Bone marrow (tissue), 2 donors: ENCODE data around the gene CC2D1A.
A peak's percentile ranks its signal among the peaks of the same experiment; 100 is the strongest.

Experiments
- DNase-seq, 2 donors: peaks; one replicate each; lab custom pipeline; 2025; lab: John Stamatoyannopoulos, UW

Gene CC2D1A

DNA sequence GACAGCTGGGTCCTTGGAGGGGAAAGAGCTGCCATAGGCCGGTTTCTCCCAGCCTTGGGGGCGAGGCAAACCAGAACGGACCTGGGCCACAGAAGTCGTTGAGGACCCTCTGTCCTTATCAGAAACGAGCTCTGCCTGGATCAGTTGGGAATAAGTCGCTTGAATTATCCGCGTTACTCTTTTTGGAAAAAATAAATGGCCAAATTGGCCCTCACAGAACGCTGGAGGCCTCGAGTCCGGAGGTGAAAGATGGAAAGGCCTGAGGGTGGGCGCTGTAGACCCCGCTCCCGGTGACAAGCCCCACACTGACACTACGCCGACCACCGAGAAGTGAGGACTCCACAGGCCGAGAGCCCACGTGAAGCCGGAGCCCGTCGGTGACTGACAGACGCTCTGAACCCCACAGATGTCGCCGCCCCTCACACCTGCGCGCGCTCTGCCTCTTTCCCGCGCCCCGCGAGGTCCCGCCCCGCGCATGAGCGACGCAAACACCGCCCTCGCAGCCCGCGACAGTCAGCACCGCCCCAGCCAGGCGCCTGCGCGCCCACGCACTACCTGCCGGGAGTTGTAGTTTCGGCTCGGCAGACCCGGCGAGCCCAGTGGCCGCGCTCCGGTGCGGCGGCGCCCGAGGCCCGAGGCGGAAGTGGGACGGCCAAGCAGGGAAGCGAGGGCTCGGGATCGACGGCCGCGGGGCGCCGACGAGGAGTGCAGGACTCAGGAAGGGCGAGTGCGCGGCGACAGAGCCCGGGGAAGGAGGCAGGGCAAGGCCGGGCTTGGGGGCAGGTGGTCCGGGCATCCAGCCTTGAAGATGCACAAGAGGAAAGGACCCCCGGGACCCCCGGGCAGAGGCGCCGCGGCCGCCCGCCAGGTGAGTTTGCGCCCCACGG, at the start of gene CC2D1A, which contains the start of gene BRME1:
Gene CC2D1A, plus strand, starts transcription at position 568 of the 887 bp plus-strand sequence. Its CDS starts 241 bp downstream, at position 809.
Gene BRME1, minus strand, starts transcription at position 484 of the 887 bp plus-strand sequence. CDS start 1,225 bp downstream, outside the sequence.
- DNase-seq = peak; percentile 69 to 72

DNA sequence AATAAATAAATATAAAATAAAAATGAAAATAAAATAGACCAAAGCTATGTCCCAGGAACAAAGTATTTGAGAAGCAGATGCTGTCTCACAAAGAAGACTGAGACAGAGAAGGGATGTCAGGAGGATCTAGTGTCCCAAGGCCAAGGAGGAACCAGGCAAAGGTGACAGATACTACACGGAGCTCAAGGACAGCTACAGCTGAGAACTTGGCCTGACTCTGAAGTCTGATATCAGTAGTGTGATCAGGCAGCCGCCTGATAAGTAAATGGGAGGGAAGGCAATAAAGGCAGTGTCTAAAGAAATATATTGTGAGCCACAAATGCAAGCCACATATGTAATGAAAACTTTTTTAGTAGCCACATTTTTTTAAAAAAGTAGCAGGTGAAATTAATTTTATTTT, 49.5 kb upstream of the CC2D1A start:
- no peak for DNase-seq

DNA sequence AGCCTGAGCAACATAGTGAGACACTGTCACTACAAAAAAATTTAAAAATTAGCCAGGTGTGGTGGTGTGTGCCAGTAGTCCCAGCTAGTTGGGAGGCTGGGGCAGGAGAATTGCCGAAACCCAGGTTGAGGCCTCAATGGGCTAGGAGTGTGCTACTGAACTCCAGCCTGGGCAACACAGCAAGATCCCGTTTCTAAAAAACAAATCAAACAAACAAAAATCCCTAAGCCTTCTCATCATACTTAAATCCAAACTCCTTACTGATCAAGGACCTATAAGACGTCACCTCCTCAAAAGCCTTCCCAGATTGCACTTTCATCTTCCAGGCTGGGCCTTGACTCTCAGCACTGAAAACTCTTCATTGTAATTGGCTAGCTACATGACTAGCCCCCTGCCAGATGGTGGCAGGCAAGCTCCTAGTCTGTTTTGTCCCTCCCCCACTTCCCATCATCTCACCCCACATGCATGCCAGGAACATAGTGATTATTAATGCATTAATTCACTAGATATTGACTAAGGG, 46.6 kb upstream of the CC2D1A start:
- DNase-seq = peak in 1 of 2 donors; percentile 26

DNA sequence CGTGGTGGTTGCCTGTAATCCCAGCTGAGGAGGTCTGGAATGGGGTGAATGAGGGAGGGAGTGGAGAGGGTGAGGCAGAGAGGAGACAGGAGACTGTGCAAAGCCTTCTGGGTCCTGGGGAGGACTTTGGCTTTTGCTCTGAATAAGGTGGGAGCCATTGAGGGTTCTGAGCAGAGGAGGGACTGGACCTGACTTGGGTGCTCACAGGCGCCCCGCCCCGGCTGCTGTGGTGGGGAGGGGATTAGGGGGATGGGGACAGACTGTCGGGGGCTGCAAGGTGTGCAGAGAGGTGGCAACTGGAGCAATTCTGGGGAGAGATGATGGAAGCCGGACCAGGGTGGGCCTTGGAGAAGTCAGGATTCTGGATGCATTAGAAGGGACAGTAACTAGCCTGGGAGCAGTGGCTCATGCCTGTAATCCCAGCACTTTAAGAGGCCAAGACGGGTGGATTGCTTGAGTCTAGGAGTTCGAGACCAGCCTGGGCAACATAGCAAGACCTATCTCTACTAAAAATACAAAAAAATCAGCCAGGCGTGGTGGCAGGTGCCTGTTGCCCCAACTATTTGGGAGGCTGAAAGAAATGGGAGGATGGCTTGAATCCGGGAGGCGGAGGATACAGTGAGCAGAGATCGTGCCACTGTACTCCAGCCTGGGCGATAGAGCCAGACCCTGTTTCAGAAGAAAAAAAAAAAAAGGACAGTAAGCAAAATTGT, 45.2 kb upstream of the CC2D1A start:
- no peak for DNase-seq

DNA sequence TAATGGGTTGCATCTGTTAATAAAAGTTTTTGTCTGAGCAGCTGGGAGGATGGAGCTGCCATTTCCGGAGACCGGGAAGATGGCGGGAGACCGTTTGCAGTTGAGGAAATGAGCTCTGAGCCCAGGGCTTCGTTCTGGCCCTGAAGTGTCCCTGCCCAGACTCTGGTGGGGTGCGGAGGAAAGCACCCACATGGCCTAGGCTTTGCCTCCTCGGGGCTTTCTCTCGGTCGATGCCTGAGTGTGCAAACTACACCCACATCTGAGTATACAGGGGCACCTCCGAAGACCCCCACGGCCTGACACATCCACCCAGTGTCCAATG, 44.6 kb upstream of the CC2D1A start:
- peak; percentile 67 to 86 for DNase-seq

DNA sequence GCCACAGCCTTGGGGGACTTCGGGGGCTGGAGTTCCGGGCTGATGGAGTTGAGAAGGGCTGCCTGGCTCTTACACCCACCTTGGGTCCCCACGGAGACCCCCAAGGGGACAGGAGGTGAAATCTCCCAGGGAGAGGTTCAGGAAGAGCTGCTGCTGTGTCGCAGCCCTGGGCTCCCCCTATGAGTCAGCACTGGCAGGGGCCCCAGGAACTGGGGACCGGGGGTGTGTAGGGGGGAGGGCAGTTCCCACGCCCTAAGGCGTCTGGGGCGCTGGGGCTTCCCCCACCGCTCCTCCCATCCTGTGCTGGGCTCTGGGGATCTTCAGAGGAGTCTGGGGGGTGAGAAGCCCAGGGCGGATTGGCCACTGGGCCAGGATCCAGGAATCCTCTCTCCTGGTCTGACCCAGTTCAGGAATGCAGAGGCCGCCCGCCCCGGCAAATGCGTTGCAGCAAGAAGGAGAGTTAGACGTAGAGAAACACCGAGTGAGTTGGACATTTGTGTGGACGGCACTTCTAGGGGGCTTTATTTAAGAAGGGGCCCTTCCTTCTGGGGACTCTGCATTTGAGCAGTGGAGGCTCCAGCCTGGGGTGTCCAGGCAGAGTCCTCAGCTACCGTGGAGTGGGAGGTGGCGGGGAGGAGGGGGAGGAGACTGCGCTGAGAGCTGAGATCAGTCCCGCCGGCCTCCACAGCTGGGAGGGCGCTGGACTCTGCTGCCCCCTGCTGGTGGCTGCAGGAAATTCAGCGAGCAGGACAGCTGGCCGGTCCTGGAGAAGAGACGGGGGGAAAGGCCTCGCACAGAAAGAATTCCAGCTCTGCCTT, 44.1 kb upstream of the CC2D1A start:
- DNase-seq = peak; percentile 88 to 89

DNA sequence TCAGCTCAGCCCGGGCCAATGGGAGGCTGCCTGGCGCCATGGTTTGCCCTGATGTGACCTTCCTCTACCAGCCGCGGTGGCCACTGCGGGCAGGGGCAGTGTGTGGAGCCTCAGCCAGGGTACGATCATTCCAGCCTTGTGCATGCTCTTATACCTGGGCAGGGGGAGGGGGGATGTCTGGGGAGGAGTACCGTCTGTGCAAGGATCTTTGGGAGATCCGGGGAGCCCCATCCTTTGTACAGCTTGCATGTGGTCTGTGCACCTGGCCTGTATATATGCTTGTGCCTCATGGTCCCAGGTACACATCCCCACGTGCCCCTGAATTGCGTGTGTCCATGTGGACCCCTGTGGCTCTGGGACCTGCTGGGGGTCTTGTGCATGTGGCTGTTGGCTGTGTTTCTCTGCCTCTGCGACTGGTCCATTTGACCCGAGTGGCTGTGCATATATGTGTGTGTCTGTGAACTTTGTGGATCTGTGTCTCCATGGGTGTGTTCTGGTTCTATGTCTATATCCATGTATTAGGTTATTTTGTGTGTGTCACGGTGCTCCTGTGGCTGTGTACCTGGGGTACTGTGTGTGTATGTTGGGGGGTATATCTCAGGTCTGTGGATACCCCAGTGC, 41.8 kb upstream of the CC2D1A start:
- no peak for DNase-seq

DNA sequence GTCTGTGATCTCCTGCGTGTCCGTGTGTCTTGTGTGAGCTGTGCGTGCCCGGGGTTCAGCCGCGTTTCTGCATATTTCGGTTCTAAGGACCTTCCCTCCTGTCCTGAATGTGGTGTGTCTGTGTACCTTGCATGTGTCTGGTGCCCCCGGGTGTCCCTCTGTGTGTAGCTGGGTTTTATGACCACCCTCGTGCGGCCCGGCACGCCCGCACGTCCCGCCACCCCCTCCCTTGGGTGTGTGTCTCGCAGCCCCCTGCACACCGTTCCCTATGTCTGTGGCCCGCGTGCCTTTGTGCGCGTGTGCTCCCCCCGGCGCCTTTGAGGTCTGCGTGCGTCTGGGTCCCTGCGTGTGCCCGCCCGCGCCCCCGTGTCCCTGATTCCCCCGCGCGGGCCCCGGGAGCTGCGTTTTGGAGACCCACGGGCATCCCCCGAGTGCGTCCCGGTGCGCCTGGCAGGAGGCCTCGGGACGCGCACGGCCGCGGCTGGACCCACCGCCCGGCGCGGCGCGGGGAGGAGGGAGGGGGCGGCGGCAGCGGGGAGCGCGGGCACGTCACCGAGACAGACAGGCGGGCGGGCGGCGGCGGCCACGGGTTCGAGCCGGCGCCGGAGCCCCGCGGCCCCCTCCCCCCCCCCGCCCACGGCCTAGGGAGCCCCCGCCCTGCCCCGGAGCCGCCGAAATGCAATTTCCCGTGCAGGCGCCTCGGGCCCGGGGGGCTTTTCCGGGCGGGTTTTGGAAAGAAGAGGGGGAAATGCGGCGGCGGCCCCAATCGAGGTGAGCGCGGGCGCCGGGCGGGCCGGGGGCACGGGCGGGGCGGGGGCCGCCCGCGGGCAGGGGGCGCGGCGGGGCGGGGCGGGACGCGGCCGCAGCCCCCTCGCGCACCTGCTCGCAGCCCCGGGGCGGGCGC, 41.1 kb upstream of the CC2D1A start:
- no peak for DNase-seq

DNA sequence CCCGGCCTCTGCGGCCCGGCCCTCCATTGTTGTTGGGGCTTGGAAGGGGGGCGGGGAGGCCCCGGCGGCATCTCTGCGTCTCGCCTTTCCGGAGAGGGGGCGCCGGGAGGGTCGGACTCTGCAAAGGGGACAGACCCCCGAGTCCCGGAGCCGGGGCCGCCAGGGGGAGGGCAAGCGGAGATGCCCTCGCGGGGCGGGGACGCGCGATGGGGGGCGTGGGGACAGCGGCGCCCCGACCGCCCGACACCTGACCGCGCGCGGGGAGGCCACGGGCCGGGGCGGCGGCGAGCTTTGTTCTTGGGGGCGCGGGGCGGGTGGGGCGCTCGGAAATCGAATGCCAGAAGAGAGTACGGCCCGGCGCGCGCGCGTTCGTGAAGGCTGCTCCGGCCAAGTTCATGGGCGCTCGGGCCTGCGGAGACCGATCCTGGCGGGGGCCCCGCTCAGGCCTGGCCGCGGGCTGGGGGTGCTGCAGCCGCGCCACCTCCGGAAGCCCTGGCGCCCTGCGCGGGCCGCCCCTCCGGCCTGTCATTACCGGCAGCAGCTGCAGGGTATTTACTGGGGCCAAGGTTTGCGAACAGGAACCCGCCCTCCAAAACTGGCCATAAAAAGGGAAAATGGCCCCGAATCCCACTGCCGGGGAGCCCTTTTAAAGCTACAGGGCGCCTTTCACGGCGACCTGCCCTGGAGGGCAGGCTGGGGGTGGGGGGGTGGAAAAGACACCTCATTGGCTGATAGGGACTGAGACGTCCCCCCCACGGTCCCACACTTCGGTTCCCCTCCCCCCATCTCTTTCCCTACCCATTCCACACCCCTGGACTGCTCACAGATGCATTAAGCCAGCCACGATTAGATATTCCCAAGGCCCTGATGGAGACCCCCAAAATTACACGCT, 40.2 kb upstream of the CC2D1A start:
- no peak for DNase-seq

DNA sequence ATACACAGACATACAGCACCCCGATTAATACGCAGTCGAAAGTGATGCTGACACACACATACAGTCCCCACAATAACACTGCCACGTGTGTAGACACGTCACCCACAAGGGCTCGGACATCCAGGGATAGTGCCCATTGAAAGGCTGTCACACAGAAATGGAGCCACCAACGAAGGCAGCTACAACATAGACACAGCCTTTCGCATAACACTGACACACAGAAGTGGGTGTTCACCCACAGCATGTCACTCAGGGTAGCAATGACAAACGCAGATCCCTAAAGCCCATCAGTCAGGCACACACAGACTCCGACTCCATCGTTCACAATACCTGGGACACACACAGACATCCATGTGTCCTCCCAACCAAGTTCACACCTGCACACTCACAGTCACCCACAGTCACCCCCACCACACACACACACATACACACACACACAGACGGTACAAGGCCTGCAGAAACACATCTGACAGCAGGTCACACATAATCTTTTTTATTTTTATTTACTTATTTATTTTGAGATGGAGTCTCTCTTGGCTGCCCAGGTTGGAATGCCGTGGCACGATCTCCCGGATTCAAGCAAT, 39.4 kb upstream of the CC2D1A start:
- DNase-seq = no peak

DNA sequence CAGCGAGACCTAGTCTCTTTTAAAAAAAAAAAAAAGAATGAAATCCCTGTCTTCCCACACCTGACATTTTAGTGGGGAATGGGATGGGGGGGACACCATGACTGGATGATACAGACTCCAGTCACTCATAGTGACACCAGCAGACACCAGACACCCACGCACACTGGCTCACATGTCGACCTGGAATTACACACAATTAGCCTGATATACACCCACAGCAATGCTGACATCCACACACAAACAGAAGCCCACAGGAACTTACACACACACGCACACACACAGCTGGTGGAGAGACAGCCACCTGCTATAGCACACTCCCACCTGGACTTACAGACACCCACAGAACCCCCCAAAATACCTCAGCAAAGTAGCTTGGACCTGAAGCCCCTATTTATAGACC, 37.3 kb upstream of the CC2D1A start:
- DNase-seq = no peak

DNA sequence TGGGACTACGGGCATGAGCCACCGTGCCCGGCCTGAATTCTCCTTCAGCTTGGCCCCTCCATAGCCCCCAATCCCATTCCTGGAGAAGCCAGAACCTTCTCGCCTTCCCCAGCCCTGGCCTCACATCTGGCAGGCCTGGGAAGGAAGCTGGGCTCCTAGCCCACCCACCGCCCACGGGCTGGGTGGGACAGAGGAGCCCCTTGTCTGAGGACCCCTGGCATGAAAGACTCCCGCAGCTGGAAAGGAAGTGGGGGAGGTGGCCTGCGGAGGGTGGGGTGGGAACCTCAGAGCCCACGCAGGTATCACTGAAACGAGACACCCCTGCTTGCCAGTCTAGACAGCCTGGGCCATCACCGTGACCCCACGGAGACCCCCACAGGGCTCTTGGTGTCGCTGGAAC, 36.7 kb upstream of the CC2D1A start:
- DNase-seq = no peak

DNA sequence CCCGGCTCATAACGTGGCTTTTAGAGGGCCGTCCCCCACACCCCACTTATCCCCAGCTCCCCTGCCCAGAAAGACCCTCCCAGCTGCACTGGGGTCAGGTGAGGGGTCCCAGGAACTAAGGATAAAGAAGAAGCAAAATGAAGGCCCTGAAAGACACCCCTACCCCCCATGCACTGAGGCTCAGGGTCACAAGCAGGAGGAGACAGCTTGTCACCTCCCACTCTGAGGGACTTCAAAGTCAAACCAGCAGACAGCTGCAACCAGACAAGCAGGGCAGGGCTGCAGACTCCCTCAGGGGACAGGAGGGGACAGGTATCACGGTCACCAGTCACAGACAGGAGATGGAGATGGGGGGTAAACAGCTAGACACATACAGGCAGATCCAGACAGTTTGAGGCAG, 35.1 kb upstream of the CC2D1A start:
- no peak for DNase-seq

DNA sequence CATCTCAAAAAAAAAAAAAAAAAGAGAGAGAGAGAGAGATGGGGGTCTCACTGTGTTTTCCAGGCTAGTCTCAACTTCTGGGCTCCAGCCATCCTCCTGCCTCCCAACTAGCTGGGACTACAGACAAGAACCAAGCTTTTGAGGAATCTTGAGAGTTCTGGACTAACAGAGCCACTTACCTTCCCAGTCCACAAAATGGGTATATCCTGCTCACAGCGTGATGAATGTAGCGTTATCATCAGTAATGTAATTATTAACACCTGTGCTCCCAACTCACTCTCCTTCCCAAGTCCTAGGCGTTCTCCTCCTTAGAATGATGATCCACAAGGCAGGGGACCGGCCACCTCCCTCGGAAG, 33.7 kb upstream of the CC2D1A start:
- no peak for DNase-seq

DNA sequence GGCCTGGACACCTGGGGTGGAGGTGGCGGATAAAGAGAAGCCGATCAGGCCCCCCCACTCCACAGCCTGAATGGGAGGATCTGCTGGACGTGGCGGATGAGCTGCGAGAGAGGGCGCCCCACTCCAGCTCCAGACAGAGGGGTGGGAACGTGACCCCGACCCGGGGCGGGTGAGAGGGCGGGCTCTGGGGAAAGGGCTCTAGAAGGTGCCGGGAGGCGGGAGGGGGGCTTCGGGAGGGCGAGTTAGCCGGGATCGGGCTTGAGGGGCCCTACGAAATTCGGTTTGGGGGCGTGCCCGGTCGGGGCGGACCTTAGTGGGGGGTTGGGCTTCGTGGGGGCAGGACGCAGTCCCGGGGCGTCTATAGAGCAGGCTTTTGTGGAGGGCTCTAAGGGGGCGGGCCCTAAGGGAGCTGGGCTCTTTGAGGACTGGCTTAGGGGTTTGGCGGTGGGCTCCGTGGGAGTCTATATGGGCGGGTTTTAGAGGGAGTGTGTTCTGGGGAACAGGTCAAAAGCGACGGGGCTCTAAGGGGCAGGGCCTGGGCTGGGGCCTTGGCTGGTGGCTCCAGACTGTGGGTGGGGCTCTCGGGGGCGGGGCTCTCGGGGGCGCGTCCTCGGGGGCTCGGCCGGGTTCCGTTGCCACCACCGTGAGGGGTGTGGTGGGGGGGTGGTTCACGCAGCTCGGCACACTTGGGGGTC, 33.2 kb upstream of the CC2D1A start:
- DNase-seq = peak; percentile 17 to 38

DNA sequence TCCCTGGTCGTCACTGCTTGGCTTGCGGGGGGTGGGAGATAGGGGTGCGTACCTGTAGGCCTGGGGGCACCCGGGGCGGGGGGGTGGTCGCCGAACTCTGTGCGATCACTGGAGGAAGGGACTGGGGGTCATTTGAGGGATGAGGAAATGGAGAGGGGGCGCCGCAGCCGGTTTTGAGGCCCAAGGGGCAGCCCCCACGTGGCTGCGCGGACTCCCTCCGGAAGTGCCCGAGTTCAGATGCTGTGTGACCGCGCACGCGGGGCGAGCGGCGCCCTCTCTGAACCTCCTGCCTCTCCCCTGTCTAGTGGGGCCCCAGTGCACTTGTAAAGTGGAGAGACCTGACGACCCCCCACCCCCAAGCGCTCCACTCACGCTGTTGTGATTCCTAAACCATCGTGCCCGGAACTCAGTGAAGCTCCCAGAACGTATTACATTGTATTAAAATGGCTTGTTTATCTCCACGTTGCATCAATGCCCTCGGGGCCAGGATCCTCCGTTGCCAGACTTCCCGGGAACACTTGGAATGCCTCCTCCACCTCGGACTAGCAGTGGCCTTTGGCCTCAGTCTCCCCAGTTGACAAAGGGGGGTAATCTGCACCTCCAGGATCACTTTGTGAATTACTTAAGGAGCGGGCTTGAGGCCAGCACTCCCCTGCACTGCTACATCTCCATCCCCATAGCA, 32.0 kb upstream of the CC2D1A start:
- no peak for DNase-seq

DNA sequence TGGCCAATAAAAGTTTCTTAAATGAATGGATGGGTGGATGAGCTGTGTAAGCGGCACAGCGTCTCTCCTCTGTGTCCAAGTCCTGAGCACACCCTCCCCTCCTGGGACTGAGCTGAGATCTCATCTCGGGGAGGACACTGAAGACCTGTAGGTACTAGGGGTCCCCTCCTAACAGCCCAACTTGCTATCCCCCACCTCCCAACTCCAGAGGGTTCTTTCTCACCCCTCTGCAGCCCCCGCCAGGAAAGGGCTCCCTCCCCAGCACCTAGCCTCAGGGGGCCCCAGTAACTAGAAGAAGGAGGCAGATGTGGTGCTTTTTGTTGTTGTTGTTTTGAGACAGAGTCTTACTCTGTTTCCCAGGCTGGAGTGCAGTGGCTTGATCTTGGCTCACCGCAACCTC, 30.2 kb upstream of the CC2D1A start:
- DNase-seq = no peak

DNA sequence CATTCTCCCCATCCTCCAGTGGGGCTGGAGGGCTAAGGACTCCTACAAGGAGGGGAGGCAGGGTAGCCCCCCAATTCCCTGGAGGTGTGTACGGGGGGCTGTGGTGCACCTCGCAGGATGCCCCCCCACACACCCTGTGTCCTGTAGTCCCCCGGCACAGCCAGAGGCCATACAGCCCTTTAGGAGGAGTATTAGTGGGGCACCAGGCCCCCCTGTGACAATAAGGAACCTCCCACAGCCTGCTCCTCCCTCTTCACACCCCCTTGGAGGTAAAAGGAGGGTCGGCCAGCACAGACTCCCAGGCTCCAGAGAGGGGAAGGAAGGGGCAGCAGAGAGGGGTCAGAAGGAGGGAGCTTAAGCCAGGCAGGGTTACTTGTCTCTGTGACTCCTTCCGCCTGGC, 29.2 kb upstream of the CC2D1A start, which contains the start of gene NANOS3:
Gene NANOS3, plus strand, starts transcription at position 301 of the 400 bp plus-strand sequence. CDS start 115 bp downstream, outside the sequence.
- DNase-seq = no peak
